ENCODE results near the gene DNM1.

DNA sequence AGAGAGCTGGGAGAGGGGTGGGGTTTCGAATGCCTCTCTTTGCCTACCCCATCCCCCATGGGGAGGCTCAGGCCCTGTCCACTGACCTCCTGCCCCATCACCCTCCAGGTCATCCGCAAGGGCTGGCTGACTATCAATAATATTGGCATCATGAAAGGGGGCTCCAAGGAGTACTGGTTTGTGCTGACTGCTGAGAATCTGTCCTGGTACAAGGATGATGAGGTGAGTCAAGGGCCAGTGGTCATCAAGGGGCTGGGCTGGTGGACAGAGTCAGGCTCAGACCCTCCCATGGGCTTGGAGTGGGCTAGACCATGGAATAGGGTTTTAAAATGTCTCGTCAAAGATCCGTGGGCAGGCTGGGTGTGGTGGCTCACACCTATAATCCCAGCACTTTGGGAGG lies 38.9 kb downstream of the DNM1 start:
- TF ChIP-seq, protein P1, sequence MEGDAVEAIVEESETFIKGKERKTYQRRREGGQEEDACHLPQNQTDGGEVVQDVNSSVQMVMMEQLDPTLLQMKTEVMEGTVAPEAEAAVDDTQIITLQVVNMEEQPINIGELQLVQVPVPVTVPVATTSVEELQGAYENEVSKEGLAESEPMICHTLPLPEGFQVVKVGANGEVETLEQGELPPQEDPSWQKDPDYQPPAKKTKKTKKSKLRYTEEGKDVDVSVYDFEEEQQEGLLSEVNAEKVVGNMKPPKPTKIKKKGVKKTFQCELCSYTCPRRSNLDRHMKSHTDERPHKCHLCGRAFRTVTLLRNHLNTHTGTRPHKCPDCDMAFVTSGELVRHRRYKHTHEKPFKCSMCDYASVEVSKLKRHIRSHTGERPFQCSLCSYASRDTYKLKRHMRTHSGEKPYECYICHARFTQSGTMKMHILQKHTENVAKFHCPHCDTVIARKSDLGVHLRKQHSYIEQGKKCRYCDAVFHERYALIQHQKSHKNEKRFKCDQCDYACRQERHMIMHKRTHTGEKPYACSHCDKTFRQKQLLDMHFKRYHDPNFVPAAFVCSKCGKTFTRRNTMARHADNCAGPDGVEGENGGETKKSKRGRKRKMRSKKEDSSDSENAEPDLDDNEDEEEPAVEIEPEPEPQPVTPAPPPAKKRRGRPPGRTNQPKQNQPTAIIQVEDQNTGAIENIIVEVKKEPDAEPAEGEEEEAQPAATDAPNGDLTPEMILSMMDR (IDR thresholded peaks at IDR 0.05; ENCODE audit: borderline replicate concordance, extremely low read depth, low read length, poor library complexity, severe bottlenecking) = no peak
- no peak for TF ChIP-seq EZH2 (IDR thresholded peaks at IDR 0.05; ENCODE audit: borderline replicate concordance, low read depth, low read length, severe bottlenecking)

All from DND-41 (cell line).